IPS-11a (cell line): ENCODE results near the gene COX4I1.

Experiments
- H3K4me3 ChIP-seq: one replicate; pipeline ENCODE4 v1.5.1; 2013; ENCODE audit warnings: low read depth, low read length, control low read depth

COX4I1 gene

GRCh38 chr16:85765767-85766166 lies 33.7 kb upstream of the COX4I1 start:
- no peak overlapping the region for H3K4me3 ChIP-seq

- H3K4me3 ChIP-seq: no peak overlapping the region
These were observed 32.0 kb upstream of the COX4I1 start for GRCh38 chr16:85767531-85767930.

GRCh38 chr16:85768199-85768598 lies 31.3 kb upstream of the COX4I1 start:
- no peak overlapping the region for H3K4me3 ChIP-seq

- no peak overlapping the region for H3K4me3 ChIP-seq
These were observed 28.8 kb upstream of the COX4I1 start for GRCh38 chr16:85770741-85771140.

GRCh38 chr16:85773044-85773443 lies 26.5 kb upstream of the COX4I1 start:
- no peak overlapping the region for H3K4me3 ChIP-seq

- H3K4me3 ChIP-seq: no peak overlapping the region
These were observed 25.4 kb upstream of the COX4I1 start for GRCh38 chr16:85774136-85774535.

GRCh38 chr16:85774811-85775210 lies 24.7 kb upstream of the COX4I1 start:
- no peak overlapping the region for H3K4me3 ChIP-seq

- H3K4me3 ChIP-seq: no peak overlapping the region
These were observed 21.7 kb upstream of the COX4I1 start for GRCh38 chr16:85777583-85778310.

GRCh38 chr16:85778873-85779272 lies 20.6 kb upstream of the COX4I1 start:
- H3K4me3 ChIP-seq: no peak overlapping the region

GRCh38 chr16:85780281-85780680 lies 19.2 kb upstream of the COX4I1 start:
- H3K4me3 ChIP-seq: no peak overlapping the region

- H3K4me3 ChIP-seq: no peak overlapping the region
These were observed 18.3 kb upstream of the COX4I1 start for GRCh38 chr16:85781156-85781555.

- H3K4me3 ChIP-seq: no peak overlapping the region
These were observed 17.7 kb upstream of the COX4I1 start for GRCh38 chr16:85781695-85782370.

GRCh38 chr16:85782451-85782850 lies 17.0 kb upstream of the COX4I1 start:
- no peak overlapping the region for H3K4me3 ChIP-seq

- H3K4me3 ChIP-seq: no peak overlapping the region
These were observed 16.1 kb upstream of the COX4I1 start for GRCh38 chr16:85783441-85783840.

- no peak overlapping the region for H3K4me3 ChIP-seq
These were observed 14.7 kb upstream of the COX4I1 start for GRCh38 chr16:85784813-85785212.

- no peak overlapping the region for H3K4me3 ChIP-seq
These were observed 13.6 kb upstream of the COX4I1 start for GRCh38 chr16:85785927-85786326.

- H3K4me3 ChIP-seq: no peak overlapping the region
These were observed 10.7 kb upstream of the COX4I1 start for GRCh38 chr16:85788819-85789218.

GRCh38 chr16:85789773-85790172 lies 9.7 kb upstream of the COX4I1 start:
- H3K4me3 ChIP-seq: no peak overlapping the region

- no peak overlapping the region for H3K4me3 ChIP-seq
These were observed 5.7 kb upstream of the COX4I1 start for GRCh38 chr16:85793662-85794298.

GRCh38 chr16:85794696-85795095 lies 4.8 kb upstream of the COX4I1 start:
- H3K4me3 ChIP-seq: no peak overlapping the region

- H3K4me3 ChIP-seq: no peak overlapping the region
These were observed 3.3 kb upstream of the COX4I1 start for GRCh38 chr16:85796152-85796551.

GRCh38 chr16:85796599-85796998 lies 2.9 kb upstream of the COX4I1 start:
- H3K4me3 ChIP-seq: no peak overlapping the region
